HG03095 (cell line): ENCODE results near the gene MXI1.

Experiments
- ATAC-seq: cut with Tn5 transposase; IDR thresholded peaks from one replicate; pipeline ENCODE4 v1.9.1; 2021; ENCODE audit warnings: moderate library complexity; ENCODE audit not compliant: unreplicated experiment

The MXI1 gene

GRCh38 chr10:110207011-110207804 lies at the start of gene MXI1:
Gene MXI1 (plus strand): TSS chr10:110207605. CDS start chr10:110207809, 204 bp downstream.
- peak; percentile 47 for ATAC-seq

GRCh38 chr10:110158051-110159005 lies 49.1 kb upstream of the MXI1 start:
- ATAC-seq = no peak

GRCh38 chr10:110160081-110160480 lies 47.3 kb upstream of the MXI1 start:
- no peak for ATAC-seq

GRCh38 chr10:110160522-110160921 lies 46.9 kb upstream of the MXI1 start:
- ATAC-seq = no peak

GRCh38 chr10:110162741-110163145 lies 44.7 kb upstream of the MXI1 start:
- no peak for ATAC-seq

GRCh38 chr10:110163192-110163773 lies 44.1 kb upstream of the MXI1 start:
- no peak for ATAC-seq

- no peak for ATAC-seq
Observed at GRCh38 chr10:110163841-110164240, 43.6 kb upstream of the MXI1 start.

GRCh38 chr10:110165239-110165638 lies 42.2 kb upstream of the MXI1 start:
- ATAC-seq = no peak

GRCh38 chr10:110167149-110167548 lies 40.3 kb upstream of the MXI1 start:
- ATAC-seq = no peak

- no peak for ATAC-seq
Observed at GRCh38 chr10:110168601-110169481, 38.6 kb upstream of the MXI1 start.

- no peak for ATAC-seq
Observed at GRCh38 chr10:110169586-110169985, 37.8 kb upstream of the MXI1 start.

GRCh38 chr10:110170142-110170971 lies 37.0 kb upstream of the MXI1 start:
- no peak for ATAC-seq

- no peak for ATAC-seq
Observed at GRCh38 chr10:110171032-110171431, 36.4 kb upstream of the MXI1 start.

GRCh38 chr10:110172155-110172554 lies 35.2 kb upstream of the MXI1 start:
- no peak for ATAC-seq

- no peak for ATAC-seq
Observed at GRCh38 chr10:110174201-110174600, 33.2 kb upstream of the MXI1 start.

- no peak for ATAC-seq
Observed at GRCh38 chr10:110174816-110175215, 32.6 kb upstream of the MXI1 start.

- no peak for ATAC-seq
Observed at GRCh38 chr10:110175406-110175805, 32.0 kb upstream of the MXI1 start.

GRCh38 chr10:110176141-110177030 lies 31.0 kb upstream of the MXI1 start:
- no peak for ATAC-seq

- ATAC-seq = no peak
Observed at GRCh38 chr10:110179220-110179619, 28.2 kb upstream of the MXI1 start.
